NCI-H69 (cell line): ENCODE data around the gene PPID.
"Not testable (repeated sequence)": the region's sequence is repeated elsewhere in the genome, so short reads cannot be mapped to it uniquely, and the experiment has no call there.

Experiments used
- DNase-seq: peaks from one replicate; lab custom pipeline; 2025; lab: John Stamatoyannopoulos, UW

The PPID gene

DNA sequence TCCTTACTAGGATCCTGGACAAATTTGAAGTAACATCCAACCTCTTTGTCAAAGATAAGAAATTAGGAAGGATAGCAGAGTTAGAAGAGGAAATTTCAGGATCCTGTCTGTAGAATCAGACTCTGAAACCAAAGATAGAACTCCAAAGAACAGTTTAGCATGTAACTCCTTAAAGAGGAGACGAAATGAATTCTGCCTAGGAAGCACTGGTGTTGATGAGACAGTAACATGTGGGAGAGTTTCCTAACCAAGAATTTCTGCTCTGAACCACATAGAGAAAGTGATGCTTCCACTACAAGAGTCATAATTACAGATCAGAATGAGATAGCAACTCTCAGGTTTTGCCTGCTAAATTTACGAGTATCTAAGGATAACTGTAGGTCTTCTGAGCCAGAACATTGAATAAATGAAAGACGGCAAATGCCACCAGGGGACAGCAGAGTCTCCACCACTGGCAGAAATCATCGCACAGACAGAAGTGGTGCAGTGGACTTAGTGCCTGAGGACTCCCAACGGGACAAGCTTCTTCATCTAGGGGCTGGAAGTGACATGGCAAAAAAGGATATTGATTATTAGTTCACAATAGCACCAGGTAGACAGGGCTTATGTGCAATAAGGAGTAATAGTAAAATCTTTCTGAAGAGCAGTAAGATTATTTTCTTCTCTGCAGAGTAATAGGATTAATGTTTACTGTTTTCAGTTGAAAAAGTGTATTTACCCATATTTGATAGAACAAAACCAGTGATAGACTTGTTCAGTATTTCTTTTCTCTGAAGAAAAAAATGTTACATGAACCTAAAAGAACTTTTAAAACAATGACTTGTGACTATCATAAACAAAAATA lies 6.7 kb upstream of the PPID start:
- peak; percentile 66 for DNase-seq

DNA sequence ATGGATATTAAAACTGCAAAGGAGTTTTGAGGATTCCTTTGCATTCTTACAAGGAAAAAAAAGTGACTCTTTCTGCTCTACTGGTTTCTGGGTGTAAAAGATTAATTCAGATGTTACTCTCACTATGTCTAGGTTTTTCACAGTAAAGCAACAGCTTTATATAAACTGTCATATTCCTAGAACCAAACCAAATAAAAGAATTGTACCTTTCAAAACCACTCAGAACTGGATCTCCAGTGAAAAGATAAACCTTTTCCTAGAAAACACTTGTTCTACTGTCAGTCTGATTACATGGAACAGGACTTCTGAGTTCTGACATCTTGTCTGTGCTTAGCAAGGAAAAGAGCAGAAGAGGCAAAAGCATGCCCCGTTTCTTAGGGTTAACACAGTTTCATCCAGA lies 5.0 kb upstream of the PPID start:
- no peak for DNase-seq

DNA sequence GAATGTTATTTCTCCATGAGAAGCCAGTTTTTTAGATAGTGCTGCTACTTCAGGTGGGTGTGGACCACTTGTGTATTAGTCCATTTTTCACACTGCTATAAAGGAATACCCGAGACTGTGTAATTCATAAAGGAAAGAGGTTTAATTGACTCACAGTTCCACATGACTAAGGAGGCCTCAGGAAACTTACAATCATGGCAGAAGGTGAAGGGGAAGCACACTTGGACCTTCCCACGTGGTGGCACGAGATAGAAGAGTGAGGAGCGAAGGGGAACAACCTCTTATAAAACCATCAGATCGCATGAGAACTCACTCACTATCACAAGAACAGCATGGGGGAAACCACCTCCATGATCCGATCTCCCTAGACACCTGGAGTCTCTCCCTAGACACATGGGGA lies 3.4 kb upstream of the PPID start:
- no peak for DNase-seq

DNA sequence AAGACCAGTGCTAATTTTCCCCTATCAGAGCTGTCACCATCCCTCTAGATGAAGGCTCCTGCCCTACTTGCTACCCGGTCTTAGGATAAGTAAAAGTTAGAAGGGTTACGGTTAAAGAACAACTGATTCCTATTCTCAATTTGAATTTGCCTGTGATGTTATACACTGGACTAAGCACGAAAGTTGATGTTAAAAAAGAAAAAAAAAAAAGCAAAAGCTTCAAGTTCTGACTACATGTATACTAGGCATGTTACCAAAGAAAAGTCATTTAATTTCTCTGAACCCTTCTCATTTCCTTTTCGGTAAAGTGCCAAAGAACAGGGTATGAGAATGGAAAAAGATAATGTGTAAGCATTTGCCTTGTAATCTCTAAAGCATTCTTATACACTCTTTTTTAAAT lies 1.4 kb upstream of the PPID start:
- DNase-seq: no peak

DNA sequence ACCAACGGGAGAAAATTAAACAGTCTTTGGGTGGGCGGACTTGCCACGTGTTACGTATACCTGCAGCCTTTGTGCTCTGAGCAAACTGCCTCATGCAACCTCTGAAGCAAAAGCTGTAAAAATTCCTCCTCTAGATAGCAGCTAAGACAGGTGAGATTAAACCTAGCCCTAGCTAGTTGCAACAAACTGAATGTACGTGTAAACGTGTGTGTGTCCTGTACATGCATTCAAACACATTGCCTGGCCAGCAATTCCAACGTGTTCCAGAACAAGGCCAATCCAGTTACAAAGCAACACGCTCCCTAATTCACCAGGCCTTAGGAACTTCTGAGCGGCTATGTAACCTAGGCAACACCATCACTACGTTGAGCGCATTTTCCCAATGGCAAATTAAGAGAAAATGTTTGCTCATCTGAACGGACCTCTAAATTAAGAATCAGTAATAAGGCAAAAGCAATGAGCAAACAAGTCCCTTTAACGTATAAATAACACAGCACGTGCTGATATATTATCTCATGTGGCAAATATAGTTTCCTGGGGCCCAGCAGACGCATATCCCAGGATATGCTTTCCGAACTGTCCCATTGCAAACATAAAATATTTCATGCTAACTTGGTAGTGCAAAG lies 792 bp downstream of the PPID start:
- DNase-seq: peak; percentile 49

DNA sequence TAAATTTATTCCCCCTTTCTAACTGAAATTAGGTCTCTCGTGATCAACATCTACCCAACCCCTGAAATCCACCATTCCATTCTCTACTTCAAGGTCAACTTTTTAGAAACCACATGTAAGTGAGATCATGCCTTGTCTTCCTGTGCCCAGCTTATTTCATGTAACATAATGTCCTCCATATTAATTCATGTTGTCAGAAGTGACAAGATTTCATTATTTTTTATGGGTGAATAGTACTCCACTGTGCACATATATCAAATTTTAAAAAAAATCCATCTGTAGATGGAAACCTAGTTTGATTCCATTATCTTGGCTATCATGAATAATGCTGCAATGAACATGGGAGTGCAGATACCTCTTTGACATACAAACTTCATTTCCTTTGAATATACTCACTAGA lies 1.5 kb downstream of the PPID start:
- DNase-seq: no peak

DNA sequence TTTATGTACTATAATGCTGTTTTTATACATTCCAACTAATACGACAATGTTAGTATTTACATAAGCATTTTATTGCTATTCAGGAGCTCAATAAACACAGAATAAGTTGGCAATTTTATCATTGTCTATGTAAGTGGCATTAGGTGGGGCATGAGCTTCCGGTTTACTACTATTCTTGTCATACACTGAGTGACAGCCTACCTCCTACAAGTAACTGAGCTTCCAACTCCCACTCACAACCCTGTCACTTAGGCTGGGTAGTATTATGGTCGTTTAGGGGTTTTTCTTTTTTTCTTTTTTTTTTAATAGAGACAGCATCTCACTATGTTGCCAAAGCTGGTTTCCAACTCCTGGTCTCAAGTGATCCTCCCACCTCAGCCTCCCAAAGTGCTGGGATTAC lies 7.4 kb downstream of the PPID start:
- DNase-seq: no peak

DNA sequence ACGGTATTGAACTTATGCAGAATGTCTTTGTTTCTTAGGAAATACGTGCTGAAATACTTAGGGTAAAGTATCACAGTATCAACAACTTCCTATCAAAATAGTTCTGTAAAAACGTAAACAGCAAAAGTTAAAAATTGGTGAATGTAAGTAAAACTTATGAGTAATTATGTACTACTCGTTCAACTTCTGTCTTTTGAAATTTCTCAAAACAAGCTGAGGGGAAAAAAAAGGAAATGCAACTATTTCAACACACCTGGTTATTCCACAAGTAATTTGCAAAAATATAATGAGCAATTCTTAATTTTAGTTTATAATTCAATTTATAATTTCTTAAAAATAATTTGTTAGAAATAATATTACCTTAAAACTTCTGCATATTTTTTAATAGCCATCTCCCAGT lies 8.3 kb downstream of the PPID start:
- no peak for DNase-seq

DNA sequence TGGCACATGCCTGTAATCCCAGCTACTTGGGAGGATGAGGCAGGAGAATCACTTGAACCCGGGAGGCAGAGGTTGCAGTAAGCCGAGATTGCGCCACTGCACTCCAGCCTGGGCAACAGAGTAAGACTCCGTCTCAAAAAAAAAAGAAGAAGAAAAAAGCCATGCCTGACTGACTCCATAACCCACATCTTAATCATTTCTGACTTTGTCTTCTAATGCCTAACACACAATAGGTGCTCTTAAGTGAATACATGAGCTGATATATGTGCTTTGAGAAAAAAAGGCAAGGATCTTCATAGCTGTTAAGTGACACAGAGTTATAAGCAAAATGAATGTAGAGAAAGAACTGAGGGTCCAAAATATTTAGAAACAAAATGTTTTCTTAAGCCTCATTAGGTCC lies 10.6 kb downstream of the PPID start:
- not testable (repeated sequence) for DNase-seq

DNA sequence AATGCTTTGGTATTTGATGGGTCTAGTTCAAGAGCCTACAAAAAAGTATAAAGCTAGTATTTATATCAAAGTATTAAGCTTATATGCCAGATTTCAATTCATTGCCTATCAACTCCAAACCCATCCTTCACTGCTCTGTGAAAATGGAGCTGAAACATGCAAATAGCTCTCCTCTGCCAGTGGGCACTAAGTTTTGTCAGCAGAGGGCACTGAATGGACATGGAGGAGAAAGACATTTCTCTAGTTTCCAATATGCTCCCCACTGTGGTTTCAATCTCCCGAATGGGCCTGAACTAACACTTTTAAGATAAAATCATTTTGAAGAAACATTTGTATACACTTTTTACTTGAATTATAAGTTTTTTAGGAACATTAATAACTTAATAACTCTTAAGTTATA lies 12.4 kb downstream of the PPID start:
- no peak for DNase-seq

DNA sequence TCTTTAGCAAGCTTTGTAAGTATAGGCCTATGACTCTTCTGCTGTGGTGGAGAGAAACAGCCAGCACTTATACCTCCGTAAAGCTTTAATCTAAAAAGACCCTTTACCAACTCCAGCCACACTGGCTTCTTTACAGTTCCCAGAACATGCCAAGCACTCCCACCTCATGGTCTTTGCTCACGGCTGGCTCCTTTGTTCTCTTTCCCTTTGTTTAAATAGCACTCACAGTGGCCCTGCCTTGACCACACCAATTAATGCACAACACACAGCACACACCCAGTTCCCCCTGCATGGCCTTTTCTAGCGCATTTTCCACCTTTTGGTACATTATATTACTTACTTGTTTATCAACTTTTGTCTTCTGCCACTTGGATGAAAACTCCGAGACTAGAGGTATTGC lies 18.9 kb downstream of the PPID start:
- DNase-seq: peak; percentile 19

DNA sequence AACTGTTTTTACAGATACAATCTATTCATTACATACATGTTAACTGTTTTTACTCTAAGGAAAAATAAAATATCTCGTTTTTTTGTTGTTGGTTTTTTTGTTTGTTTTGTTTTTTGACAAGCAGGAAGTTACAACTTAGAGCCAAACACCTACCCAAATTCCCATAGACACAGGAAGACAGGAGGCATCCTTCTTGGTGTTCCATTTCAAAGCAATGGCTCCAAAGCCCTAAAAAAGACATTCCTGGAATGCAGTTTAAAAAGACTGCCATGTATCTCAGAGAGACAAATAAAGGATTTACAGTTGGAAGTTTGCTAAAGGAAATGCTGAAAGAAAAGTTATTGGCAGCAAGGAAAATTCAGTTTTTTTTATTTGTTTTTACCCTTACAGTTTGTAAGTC lies 34.4 kb downstream of the PPID start:
- DNase-seq: no peak

DNA sequence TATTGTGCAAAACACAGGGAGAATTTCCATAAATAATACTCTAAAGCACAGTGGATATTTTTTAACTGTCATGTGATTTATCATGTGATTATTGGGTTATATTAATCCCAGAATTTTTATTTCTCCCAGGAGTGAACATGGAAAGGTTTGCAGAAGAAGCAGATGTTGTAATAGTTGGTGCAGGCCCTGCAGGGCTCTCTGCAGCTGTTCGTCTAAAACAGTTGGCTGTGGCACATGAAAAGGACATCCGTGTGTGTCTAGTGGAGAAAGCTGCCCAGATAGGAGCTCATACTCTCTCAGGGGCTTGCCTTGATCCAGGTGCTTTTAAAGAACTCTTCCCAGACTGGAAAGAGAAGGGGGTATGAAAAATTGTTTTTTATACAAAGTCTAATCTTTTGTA lies 41.1 kb downstream of the PPID start:
- peak; percentile 31 for DNase-seq

DNA sequence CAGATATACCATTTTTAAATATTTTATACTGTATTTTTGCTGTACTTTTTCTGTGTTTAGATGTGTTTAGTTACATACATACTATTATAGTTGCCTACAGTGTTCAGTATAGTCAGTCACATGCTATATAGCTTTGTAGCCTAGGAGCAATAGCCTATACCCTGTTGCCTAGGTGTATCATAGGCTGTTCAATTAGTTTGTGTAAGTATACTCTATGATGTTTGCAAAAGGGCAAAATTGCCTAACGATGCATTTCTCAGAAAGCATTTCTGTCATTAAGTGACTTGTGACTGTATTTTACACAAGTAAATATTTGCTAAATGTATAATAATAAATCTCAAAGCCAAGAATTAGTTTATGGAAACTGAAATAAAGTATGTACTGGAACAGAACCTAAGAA lies 41.6 kb downstream of the PPID start:
- peak; percentile 3 for DNase-seq

DNA sequence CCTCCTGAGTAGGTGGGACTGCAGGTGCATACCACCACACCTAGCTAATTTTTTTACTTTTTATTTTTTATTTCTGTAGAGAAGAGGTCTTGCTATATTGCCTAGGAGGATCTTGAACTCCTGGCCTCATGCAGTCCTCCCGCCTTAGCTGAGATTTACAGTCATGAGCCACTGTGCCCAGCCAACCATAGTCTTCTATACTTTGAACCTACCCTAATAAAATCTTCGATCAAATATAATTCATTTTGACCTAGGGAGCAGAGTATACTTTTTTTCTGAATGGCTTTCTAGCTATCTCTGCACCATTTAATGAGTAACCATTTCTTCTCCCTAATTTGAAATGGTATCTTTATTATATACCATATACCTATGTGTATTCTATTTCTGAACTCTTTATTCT lies 44.4 kb downstream of the PPID start:
- DNase-seq: no peak

DNA sequence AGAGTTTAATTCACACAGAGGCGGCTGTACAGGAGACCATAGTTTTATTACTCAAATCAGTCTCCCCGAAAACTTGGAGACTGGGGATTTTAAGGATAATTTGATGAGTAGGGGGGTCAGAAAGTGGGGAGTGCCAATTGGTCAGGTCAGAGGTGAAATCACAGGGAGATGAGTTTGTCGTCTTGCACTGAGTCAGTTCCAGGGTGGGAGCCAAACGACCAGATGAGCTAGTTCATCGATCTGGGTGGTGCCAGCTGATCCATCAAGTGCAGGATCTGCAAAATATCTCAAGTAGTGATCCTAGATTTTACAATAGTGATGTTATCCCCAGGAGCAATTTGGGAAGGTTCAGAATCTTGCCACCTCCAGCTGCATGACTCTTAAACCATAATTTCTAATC lies 47.1 kb downstream of the PPID start:
- DNase-seq: no peak

DNA sequence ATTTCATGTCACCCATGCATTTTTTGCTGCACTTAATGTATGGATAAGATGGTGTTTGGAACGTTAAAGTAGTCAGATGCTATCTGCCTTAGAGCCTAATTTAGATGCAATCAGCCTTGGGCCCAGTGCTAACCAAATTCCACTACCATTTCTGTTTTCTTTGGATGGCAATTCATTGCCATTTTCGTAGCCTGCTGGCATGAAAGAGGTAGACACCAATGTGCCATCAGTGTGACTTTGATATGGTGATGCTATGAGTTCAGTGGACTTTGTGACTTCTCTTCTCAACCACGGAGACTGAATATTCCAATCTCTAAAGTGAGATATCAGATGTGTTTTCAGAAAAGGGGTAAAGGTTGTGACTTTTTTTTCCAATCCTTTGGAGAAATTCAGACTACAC lies 49.6 kb downstream of the PPID start:
- DNase-seq: no peak

DNA sequence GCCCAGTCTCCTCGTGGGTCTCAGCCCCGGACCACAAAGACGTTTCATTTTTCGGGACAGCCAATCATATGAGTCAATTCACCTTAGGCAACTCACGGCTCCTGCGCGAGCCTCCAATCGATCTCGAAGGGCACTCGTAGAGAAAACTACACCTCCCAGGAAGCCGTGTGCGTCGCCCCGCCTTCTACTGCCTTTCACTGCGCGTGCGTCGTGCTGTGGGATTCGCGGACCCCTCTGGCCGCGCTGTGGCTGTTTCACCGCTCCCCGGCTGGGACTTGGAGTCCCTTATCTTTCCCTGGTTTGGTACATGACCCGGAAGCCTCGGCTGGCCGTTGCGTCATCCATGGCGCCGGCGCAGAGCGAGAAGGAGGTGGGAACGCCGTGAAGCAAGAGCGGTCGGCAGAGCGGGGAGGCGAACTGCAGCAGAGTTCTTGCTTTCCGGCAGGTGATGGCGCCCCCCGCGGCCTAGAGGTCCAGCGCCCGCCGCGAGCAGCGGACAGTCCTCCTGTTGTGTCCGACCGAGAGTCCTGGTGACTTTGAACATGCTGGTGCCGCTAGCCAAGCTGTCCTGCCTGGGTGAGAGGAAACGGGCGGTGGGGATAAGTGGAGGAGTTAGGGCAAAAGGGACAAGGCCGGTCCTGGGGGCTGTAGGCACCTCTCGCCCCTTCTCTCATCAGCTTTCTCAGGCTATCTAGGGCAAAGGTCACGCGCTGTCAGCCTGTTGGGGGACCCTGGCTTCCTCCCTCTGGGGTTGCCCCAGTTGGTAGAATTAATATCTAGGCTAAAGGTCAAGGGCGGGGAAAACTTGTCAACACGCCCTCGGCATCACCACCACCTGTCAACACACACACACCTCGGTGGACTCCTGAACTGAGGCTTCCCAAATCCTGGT lies 51.0 kb downstream of the PPID start, which contains the start of gene ETFDH:
Gene ETFDH (plus strand): TSS at position 382 of the 892 bp plus-strand sequence. CDS start 161 bp downstream, at position 543.
- peak; percentile 98 for DNase-seq

DNA sequence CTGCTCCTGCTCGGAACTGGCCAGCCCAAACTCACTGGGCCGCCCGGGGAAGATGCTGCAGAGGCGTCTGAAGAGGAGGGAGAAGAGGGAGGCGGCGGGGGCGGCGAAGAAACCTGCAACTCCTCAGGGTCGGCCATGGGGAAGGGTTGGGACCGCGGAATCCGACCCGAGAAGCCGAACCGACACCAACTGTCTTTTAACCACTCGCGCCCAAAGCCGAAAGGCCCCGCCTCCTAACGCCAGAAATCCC lies 51.6 kb downstream of the PPID start, which contains the start of gene C4orf46:
Gene C4orf46 (minus strand): TSS at position 223 of the 250 bp plus-strand sequence. CDS start 86 bp downstream, at position 137.
- no peak for DNase-seq

DNA sequence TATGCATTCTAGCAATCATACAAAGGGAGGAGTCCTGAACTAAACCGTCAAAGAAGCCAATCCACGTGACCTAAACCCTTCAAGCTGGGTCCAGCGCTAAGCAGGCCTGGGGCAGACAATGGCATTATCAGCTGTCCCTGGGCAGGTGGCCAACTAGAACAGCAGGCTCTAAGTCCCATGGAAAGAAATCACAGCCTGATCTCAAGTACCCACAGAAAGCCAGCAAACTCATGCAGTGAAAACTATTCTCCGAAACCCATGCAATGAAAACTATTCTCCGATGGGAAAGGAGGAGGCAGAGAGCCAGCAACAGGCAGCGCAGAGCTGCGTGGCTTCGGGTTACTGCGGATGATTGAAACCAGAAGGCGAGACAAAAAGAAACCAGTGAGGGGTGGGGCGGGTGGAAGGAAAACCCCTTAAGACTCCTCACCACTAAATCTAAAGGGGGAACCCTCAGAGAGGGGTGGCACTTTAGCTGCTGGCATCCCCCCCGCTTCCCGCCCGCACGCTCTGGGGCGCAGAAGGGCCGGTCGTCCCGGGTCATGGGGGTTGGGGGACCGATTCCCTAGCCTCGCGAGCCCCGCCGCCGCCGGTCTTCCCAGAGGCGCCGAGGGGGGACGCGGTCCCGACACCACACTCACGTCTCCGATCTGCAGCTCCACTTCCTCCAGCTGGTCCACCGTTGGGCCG lies 52.1 kb downstream of the PPID start:
- DNase-seq: peak; percentile 86

DNA sequence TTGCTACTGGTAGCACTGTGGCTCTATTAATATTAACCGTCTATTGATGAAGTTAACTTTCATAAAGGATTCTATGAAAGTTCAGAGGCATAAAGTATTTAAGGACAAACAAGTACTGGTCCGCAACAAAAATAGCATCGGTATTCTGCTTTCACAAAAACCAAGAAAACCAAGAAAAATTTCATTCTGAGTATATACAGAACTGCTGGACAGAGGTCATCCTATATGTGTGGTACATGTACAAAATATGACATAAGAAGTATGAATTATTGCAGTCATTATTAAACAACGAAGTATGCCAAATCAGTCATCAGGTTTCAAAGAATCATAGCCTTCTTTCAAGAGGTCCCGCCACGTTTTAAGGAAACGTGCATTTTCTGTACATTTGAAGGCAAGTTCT lies 53.9 kb downstream of the PPID start:
- no peak for DNase-seq

DNA sequence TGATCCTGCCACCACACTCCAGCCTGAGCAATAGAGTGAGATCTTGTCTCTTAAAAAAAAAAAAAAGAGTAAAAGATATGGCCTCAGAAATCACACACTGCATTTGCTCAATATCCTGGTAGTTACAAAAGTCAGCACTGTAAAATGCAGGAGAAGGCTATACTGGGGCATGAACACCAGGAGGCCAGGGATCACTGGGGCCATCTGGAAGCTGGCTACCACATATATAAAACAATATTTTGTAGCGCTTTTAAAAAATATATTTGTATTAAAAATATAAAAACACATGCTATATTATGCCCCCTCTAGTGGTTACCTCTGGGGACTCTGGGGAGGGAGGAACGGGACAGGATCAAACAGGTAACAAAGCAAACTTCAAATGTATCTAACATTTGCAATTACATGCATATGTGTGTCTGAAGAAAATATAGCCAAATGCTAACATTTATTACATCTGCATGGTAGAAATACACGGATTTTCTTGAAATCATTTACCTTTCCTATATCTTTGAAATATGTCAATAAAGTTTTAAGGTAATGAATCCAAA lies 55.5 kb downstream of the PPID start:
- peak; percentile 16 for DNase-seq
